Caco-2 (cell line): ENCODE measurements around the gene SCGN. TPM values are rescaled to one million over a fixed set of nuclear protein-coding genes. Genes with fewer than 3 reads are reported as not detected.

ENCODE experiments used
- BruUV-seq: library from RNA; stranded (reverse); fragments of 400-500 nt; replicated peaks from 2 replicates; lab custom pipeline; 2021; lab: Mats Ljungman, UMichigan
- CTCF ChIA-PET: fragments of 300-600 bp; sonication (Branson Sonifier 250); formaldehyde crosslinking; loops from one replicate; lab custom pipeline; 2022; ENCODE audit warnings: antibody characterized with exemption; lab: Charles Lee
- POLR2A ChIA-PET: fragments of 300-600 bp; sonication (Branson Sonifier 250); formaldehyde crosslinking; loops from one replicate; lab custom pipeline; 2022; ENCODE audit warnings: antibody characterized with exemption; lab: Charles Lee
- DNase-seq, 2 experiments: peaks; one replicate each; pipeline versions ENCODE4 v3.0.0 to v3.0.0-alpha.2; 2020 to 2022
- H3K27me3 ChIP-seq: replicated peaks from 2 replicates; pipeline ENCODE4 v1.6.0; 2011; ENCODE audit warnings: low read length; ENCODE audit not compliant: control insufficient read depth, insufficient read depth
- H3K36me3 ChIP-seq: 2 replicates; pipeline ENCODE4 v1.5.1; 2011; ENCODE audit warnings: low read length; ENCODE audit not compliant: control insufficient read depth, insufficient read depth
- H3K4me1 ChIP-seq: fragments of 250-450 bp; sonication (Bioruptor Pico); 2 replicates; pipeline ENCODE4 v1.5.1; 2020; ENCODE audit warnings: mild to moderate bottlenecking
- H3K4me3 ChIP-seq: 2 replicates; pipeline ENCODE4 v1.5.1; 2011; ENCODE audit warnings: low read depth, mild to moderate bottlenecking, control low read depth, low read length
- H3K9me3 ChIP-seq: fragments of 250-450 bp; sonication (Bioruptor Pico); 2 replicates; pipeline ENCODE4 v1.5.1; 2020; ENCODE audit warnings: mild to moderate bottlenecking, moderate library complexity
- H3K27ac Mint-ChIP-seq: one replicate; pipeline ENCODE4 v1.8.0; 2022; ENCODE audit warnings: mixed read lengths; ENCODE audit not compliant: unreplicated experiment
- H3K27me3 Mint-ChIP-seq: one replicate; pipeline ENCODE4 v1.8.0; 2022; ENCODE audit warnings: mixed read lengths; ENCODE audit not compliant: insufficient read depth, unreplicated experiment
- H3K36me3 Mint-ChIP-seq: one replicate; pipeline ENCODE4 v1.8.0; 2022; ENCODE audit warnings: mild to moderate bottlenecking, mixed read lengths; ENCODE audit not compliant: insufficient read depth, unreplicated experiment
- H3K4me1 Mint-ChIP-seq: one replicate; pipeline ENCODE4 v1.8.0; 2022; ENCODE audit warnings: low read depth, mixed read lengths; ENCODE audit not compliant: unreplicated experiment
- H3K4me3 Mint-ChIP-seq: one replicate; pipeline ENCODE4 v1.8.0; 2022; ENCODE audit warnings: mild to moderate bottlenecking, moderate library complexity, mixed read lengths; ENCODE audit not compliant: unreplicated experiment
- H3K9me3 Mint-ChIP-seq: one replicate; pipeline ENCODE4 v1.8.0; 2022; ENCODE audit warnings: mixed read lengths; ENCODE audit not compliant: unreplicated experiment
- intact Hi-C: fragments of 100-400 bp; cut with micrococcal nuclease; formaldehyde crosslinking; loops from one replicate; pipeline ENCODE4 v1.10.0; 2022; ENCODE audit not compliant: unreplicated experiment
- total RNA-seq: library from RNA; stranded (reverse); gene quantifications from 2 replicates; pipeline ENCODE4 v1.2.3, GENCODE V29; 2022
- TF ChIP-seq, protein P1 (sequence below), 2 experiments: fragments of 200-600 bp in 1 of 2; IDR thresholded peaks; 1 replicate in 1 of 2; 2 replicates in 1 of 2; pipeline versions ENCODE4 v1.5.1 to v1.8.0; 2011 to 2022; ENCODE audit warnings: antibody characterized with exemption in 1 of 2, control low read depth in 1 of 2, inconsistent platforms in 1 of 2, low read depth in 1 of 2, low read length in 1 of 2, mild to moderate bottlenecking in 1 of 2, moderate library complexity in 1 of 2; ENCODE audit not compliant: insufficient read depth in 1 of 2, severe bottlenecking in 1 of 2, unreplicated experiment in 1 of 2

The SCGN gene
- total RNA-seq, 1 experiment from 2014 or later = 7.7 TPM

- no peaks in the 10 kb centered on the region for H3K27me3 ChIP-seq
- DNase-seq = no peak
- no peak overlapping the region for H3K4me3 Mint-ChIP-seq
- peaks cover 3% of the 10 kb centered on the region for H3K27me3 Mint-ChIP-seq
- TF ChIP-seq, protein P1, sequence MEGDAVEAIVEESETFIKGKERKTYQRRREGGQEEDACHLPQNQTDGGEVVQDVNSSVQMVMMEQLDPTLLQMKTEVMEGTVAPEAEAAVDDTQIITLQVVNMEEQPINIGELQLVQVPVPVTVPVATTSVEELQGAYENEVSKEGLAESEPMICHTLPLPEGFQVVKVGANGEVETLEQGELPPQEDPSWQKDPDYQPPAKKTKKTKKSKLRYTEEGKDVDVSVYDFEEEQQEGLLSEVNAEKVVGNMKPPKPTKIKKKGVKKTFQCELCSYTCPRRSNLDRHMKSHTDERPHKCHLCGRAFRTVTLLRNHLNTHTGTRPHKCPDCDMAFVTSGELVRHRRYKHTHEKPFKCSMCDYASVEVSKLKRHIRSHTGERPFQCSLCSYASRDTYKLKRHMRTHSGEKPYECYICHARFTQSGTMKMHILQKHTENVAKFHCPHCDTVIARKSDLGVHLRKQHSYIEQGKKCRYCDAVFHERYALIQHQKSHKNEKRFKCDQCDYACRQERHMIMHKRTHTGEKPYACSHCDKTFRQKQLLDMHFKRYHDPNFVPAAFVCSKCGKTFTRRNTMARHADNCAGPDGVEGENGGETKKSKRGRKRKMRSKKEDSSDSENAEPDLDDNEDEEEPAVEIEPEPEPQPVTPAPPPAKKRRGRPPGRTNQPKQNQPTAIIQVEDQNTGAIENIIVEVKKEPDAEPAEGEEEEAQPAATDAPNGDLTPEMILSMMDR (IDR thresholded peaks at IDR 0.05; ENCODE audit: insufficient read depth in 1 of 2, low read depth in 1 of 2, low read length in 1 of 2, severe bottlenecking in 1 of 2, unreplicated experiment in 1 of 2) = no peak
- ChIA-PET POLR2A (no interaction called here), CTCF (no interaction called here)
- no peaks in the 10 kb centered on the region for H3K4me1 ChIP-seq
- no TSS peak for BruUV-seq
- no peak overlapping the region for H3K4me3 ChIP-seq
- intact Hi-C loops = no loop called here
- H3K9me3 ChIP-seq = no peaks in the 10 kb centered on the region
- H3K4me1 Mint-ChIP-seq = no peaks in the 10 kb centered on the region
- no peaks in the 10 kb centered on the region for H3K9me3 Mint-ChIP-seq
- H3K36me3 Mint-ChIP-seq = no peaks in the 10 kb centered on the region
- H3K27ac Mint-ChIP-seq = no peak overlapping the region
- H3K36me3 ChIP-seq = no peaks in the 10 kb centered on the region
Observed at GRCh38 chr6:25727028-25727427, 75.0 kb downstream of the SCGN start.

GRCh38 chr6:25730907-25731306, 78.9 kb downstream of the SCGN start:
- POLR2A ChIA-PET = no interaction called here
- Histone ChIP-seq H3K36me3 (no peaks in the 10 kb centered on the region), H3K4me1 (no peaks in the 10 kb centered on the region), H3K4me3 (no peak overlapping the region), H3K9me3 (no peaks in the 10 kb centered on the region), H3K27me3 (no peaks in the 10 kb centered on the region)
- H3K27ac Mint-ChIP-seq = no peak overlapping the region
- H3K27me3 Mint-ChIP-seq = peaks cover 3% of the 10 kb centered on the region
- TF ChIP-seq, protein P1 (IDR thresholded peaks at IDR 0.05; ENCODE audit: insufficient read depth in 1 of 2, low read depth in 1 of 2, low read length in 1 of 2, severe bottlenecking in 1 of 2, unreplicated experiment in 1 of 2) = no peak
- DNase-seq = no peak
- H3K9me3 Mint-ChIP-seq = no peaks in the 10 kb centered on the region
- CTCF ChIA-PET = no interaction called here
- H3K4me1 Mint-ChIP-seq = no peaks in the 10 kb centered on the region
- H3K36me3 Mint-ChIP-seq = no peaks in the 10 kb centered on the region
- no TSS peak for BruUV-seq
- intact Hi-C loops = no loop called here
- no peak overlapping the region for H3K4me3 Mint-ChIP-seq

DNA sequence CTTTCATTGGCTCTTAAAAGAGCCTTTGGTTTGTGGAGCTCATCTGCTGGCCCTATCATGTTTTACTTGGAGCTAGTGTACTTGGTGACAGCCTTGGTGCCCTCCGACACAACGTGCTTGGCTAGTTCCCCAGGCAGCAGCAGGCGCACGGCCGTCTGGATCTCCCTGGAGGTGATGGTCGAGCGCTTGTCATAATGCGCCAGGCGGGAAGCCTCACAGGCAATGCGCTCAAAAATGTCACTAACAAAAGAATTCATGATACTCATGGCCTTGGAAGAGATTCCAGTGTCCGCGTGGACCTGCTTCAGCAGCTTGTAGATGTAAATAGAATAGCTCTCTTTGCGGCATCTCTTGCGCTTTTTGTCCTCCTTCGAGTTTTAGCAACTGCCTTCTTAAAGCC, 79.7 kb downstream of the SCGN start:
- no peaks in the 10 kb centered on the region for H3K4me1 Mint-ChIP-seq

More for the DNA sequence above, 79.7 kb downstream of the SCGN start:
- H3K9me3 ChIP-seq = peaks cover 4% of the 10 kb centered on the region; the same call in 1 of the 2 replicates
- Mint-ChIP-seq H3K36me3 (no peaks in the 10 kb centered on the region), H3K27ac (no peak overlapping the region), H3K9me3 (no peaks in the 10 kb centered on the region), H3K27me3 (peaks cover 3% of the 10 kb centered on the region), H3K4me3 (no peak overlapping the region)
- H3K27me3 ChIP-seq = no peaks in the 10 kb centered on the region
- H3K36me3 ChIP-seq = no peaks in the 10 kb centered on the region
- intact Hi-C loops = no loop called here
- ChIA-PET CTCF (interaction anchor here (0.6 kb wide), 1 partner anchor 183 kb away, joined by 3 read pairs; no protein-coding TSS in a partner anchor), POLR2A (no interaction called here)
- H3K4me3 ChIP-seq = no peak overlapping the region
- DNase-seq = no peak
- BruUV-seq = no TSS peak
- TF ChIP-seq, protein P1 (IDR thresholded peaks at IDR 0.05; ENCODE audit: insufficient read depth in 1 of 2, low read depth in 1 of 2, low read length in 1 of 2, severe bottlenecking in 1 of 2, unreplicated experiment in 1 of 2) = no peak
- no peaks in the 10 kb centered on the region for H3K4me1 ChIP-seq
